H1 (cell line): ENCODE data around the gene NKAPD1. TPM values are rescaled to one million over a fixed set of nuclear protein-coding genes. Genes with fewer than 3 reads are reported as not detected.
"Not testable (repeated sequence)": the region's sequence is repeated elsewhere in the genome, so short reads cannot be mapped to it uniquely, and the experiment has no call there.

Experiments used
- CTCF ChIA-PET: fragments of 300-600 bp; sonication (Branson Sonifier 250); formaldehyde crosslinking; loops from one replicate; lab custom pipeline; 2021; ENCODE audit not compliant: partially characterized antibody; lab: Charles Lee
- POLR2A ChIA-PET: fragments of 300-600 bp; sonication (Branson Sonifier 250); formaldehyde crosslinking; loops from one replicate; lab custom pipeline; 2021; ENCODE audit warnings: inconsistent platforms; ENCODE audit not compliant: partially characterized antibody; lab: Charles Lee
- DNase-seq, 2 experiments: peaks; one replicate each; pipeline versions ENCODE4 v3.0.0 to v3.0.0-alpha.2; 2010 to 2022; ENCODE audit warnings: low spot score in 2 of 2, low read depth in 1 of 2, mixed read lengths in 1 of 2
- FAIRE-seq: peaks from 2 replicates; lab custom pipeline; 2011; peaks lifted over from hg19 to GRCh38; lab: Jason Lieb, UNC
- H2AFZ ChIP-seq: 2 replicates; pipeline ENCODE4 v1.8.1; 2012; ENCODE audit warnings: low read length, inconsistent platforms
- H2AK5ac ChIP-seq: 2 replicates; pipeline ENCODE4 v1.6.1; 2013; ENCODE audit warnings: low read depth, low read length
- H2BK120ac ChIP-seq: replicated peaks from 2 replicates; pipeline ENCODE3; 2013; ENCODE audit warnings: low read depth, low read length, inconsistent platforms
- H2BK12ac ChIP-seq: 2 replicates; pipeline ENCODE4 v1.6.1; 2013; ENCODE audit warnings: low read depth, low read length
- H2BK15ac ChIP-seq: 2 replicates; pipeline ENCODE4 v1.6.1; 2013; ENCODE audit warnings: low read length
- H2BK20ac ChIP-seq: 2 replicates; pipeline ENCODE4 v1.6.1; 2013; ENCODE audit warnings: low read length
- H2BK5ac ChIP-seq: 2 replicates; pipeline ENCODE4 v1.6.1; 2013; ENCODE audit warnings: low read depth, low read length
- H3K14ac ChIP-seq: 2 replicates; pipeline ENCODE4 v1.6.1; 2013; ENCODE audit warnings: inconsistent platforms; ENCODE audit not compliant: insufficient read length
- H3K18ac ChIP-seq: 2 replicates; pipeline ENCODE4 v1.6.1; 2013; ENCODE audit warnings: low read length; ENCODE audit errors: extremely low read depth
- H3K23ac ChIP-seq: 2 replicates; pipeline ENCODE4 v1.6.1; 2013; ENCODE audit warnings: inconsistent platforms; ENCODE audit not compliant: insufficient read length
- H3K23me2 ChIP-seq: 2 replicates; pipeline ENCODE4 v1.6.1; 2013; ENCODE audit warnings: low read depth, low read length
- H3K27ac ChIP-seq: 2 replicates; pipeline ENCODE4 v1.6.1; 2011; ENCODE audit warnings: low read depth, low read length, inconsistent platforms
- H3K27me3 ChIP-seq, 4 experiments: replicated peaks in 1 of 4; 1 replicate in 1 of 4; 2 replicates in 3 of 4; pipeline versions ENCODE4 v1.6.1 to v1.8.1; 2011 to 2013; ENCODE audit warnings: low read length in 3 of 4, mild to moderate bottlenecking in 3 of 4, inconsistent platforms in 2 of 4, mixed read lengths in 2 of 4, moderate library complexity in 1 of 4; ENCODE audit not compliant: control insufficient read depth in 3 of 4, insufficient read depth in 3 of 4; ENCODE audit errors: extremely low read depth in 1 of 4
- H3K36me3 ChIP-seq, 4 experiments: 2 replicates each; pipeline versions ENCODE4 v1.6.1 to v1.8.1; 2011 to 2013; ENCODE audit warnings: mild to moderate bottlenecking in 4 of 4, low read length in 3 of 4, moderate library complexity in 2 of 4, control low read depth in 1 of 4, inconsistent platforms in 1 of 4; ENCODE audit not compliant: insufficient read depth in 4 of 4, control insufficient read depth in 2 of 4
- H3K4ac ChIP-seq: replicated peaks from 2 replicates; pipeline ENCODE3; 2013; ENCODE audit warnings: low read length, low read depth, mixed read lengths, inconsistent platforms; ENCODE audit not compliant: insufficient read length
- H3K4me1 ChIP-seq, 4 experiments: replicated peaks in 1 of 4; 1 replicate in 1 of 4; 2 replicates in 3 of 4; pipeline versions ENCODE4 v1.6.1 to v1.8.1; 2011 to 2013; ENCODE audit warnings: low read length in 3 of 4, inconsistent platforms in 2 of 4, mixed read lengths in 1 of 4; ENCODE audit not compliant: insufficient read depth in 4 of 4, control insufficient read depth in 3 of 4
- H3K4me2 ChIP-seq, 2 experiments: 2 replicates each; pipeline versions ENCODE4 v1.6.1 to v1.8.1; 2011 to 2013; ENCODE audit warnings: low read depth in 2 of 2, low read length in 2 of 2, control low read depth in 1 of 2, inconsistent platforms in 1 of 2, mild to moderate bottlenecking in 1 of 2; ENCODE audit not compliant: insufficient read depth in 1 of 2
- H3K4me3 ChIP-seq, 4 experiments: fragments of 200-600, 300-600 bp in 1 of 4; sonication (generic), shearing (Covaris generic), sonication (Bioruptor Twin) in 1 of 4; 2 replicates each; pipeline versions ENCODE4 v1.5.1 to v1.8.1; 2011 to 2016; ENCODE audit warnings: low read length in 4 of 4, low read depth in 3 of 4, control low read depth in 2 of 4, inconsistent platforms in 2 of 4, mild to moderate bottlenecking in 2 of 4, mixed read lengths in 1 of 4, moderate library complexity in 1 of 4; ENCODE audit not compliant: insufficient read depth in 2 of 4; ENCODE audit errors: extremely low read depth in 1 of 4
- H3K56ac ChIP-seq: replicated peaks from 2 replicates; pipeline ENCODE3; 2013; ENCODE audit warnings: low read depth, mild to moderate bottlenecking, mixed read lengths, low read length, inconsistent platforms; ENCODE audit not compliant: insufficient read length
- H3K79me1 ChIP-seq: 2 replicates; pipeline ENCODE4 v1.6.1; 2013; ENCODE audit warnings: low read depth, low read length, control low read depth
- H3K79me2 ChIP-seq, 2 experiments: 2 replicates each; pipeline versions ENCODE4 v1.6.1 to v1.8.1; 2012 to 2013; ENCODE audit warnings: low read length in 2 of 2, mild to moderate bottlenecking in 2 of 2, inconsistent platforms in 1 of 2; ENCODE audit not compliant: insufficient read depth in 2 of 2, control insufficient read depth in 1 of 2
- H3K9ac ChIP-seq, 4 experiments: replicated peaks in 1 of 4; 1 replicate in 1 of 4; 2 replicates in 3 of 4; pipeline versions ENCODE4 v1.6.1 to v1.8.1; 2011 to 2013; ENCODE audit warnings: low read depth in 3 of 4, low read length in 3 of 4, control low read depth in 2 of 4, mild to moderate bottlenecking in 2 of 4, moderate library complexity in 2 of 4, inconsistent platforms in 1 of 4; ENCODE audit errors: extremely low read depth in 1 of 4
- H3K9me3 ChIP-seq, 2 experiments: 2 replicates each; pipeline versions ENCODE4 v1.6.1 to v1.8.1; 2012 to 2013; ENCODE audit warnings: mild to moderate bottlenecking in 2 of 2, moderate library complexity in 2 of 2, control low read depth in 1 of 2, inconsistent platforms in 1 of 2, low read depth in 1 of 2, low read length in 1 of 2, mixed read lengths in 1 of 2; ENCODE audit not compliant: insufficient read depth in 2 of 2
- H4K20me1 ChIP-seq, 2 experiments: replicated peaks in 1 of 2; 2 replicates each; pipeline versions ENCODE3 to v1.8.1; 2011 to 2013; ENCODE audit warnings: inconsistent platforms in 2 of 2, low read length in 2 of 2, mild to moderate bottlenecking in 1 of 2; ENCODE audit not compliant: insufficient read depth in 2 of 2, control insufficient read depth in 1 of 2
- H4K5ac ChIP-seq: 2 replicates; pipeline ENCODE4 v1.6.1; 2013; ENCODE audit warnings: low read length, low read depth, mixed read lengths, inconsistent platforms; ENCODE audit not compliant: insufficient read length
- H4K8ac ChIP-seq: 2 replicates; pipeline ENCODE4 v1.8.0; 2013; ENCODE audit warnings: mild to moderate bottlenecking, moderate library complexity, low read length, inconsistent platforms; ENCODE audit not compliant: insufficient read depth; ENCODE audit errors: extremely low read depth
- H4K91ac ChIP-seq: replicated peaks from 2 replicates; pipeline ENCODE3; 2013; ENCODE audit warnings: low read length, mixed read lengths, inconsistent platforms; ENCODE audit not compliant: insufficient read length
- WGBS, 2 experiments: shearing (Covaris generic) in 1 of 2; methylation state at CpG; one replicate each; pipeline versions ENCODE4 v1.1.6 to v1.1.7; 2013 to 2015; ENCODE audit warnings: low lambda C conversion rate in 2 of 2, mixed read lengths in 2 of 2, inconsistent platforms in 1 of 2, low coverage in 1 of 2, missing lambda C conversion rate in 1 of 2; ENCODE audit not compliant: insufficient replicate concordance in 2 of 2, insufficient coverage in 1 of 2, insufficient read length in 1 of 2; ENCODE audit errors: extremely low coverage in 1 of 2, missing lambda C conversion rate in 1 of 2; 5-methylcytosine and 5-hydroxymethylcytosine counted together
- polyA plus RNA-seq, 7 experiments: library from polyadenylated mRNA; depleted of rRNA in 3 of 7; stranded (reverse) in 5 of 7; unstranded in 2 of 7; fragments of >200 nt in 5 of 7; fragments of 200-250 nt in 2 of 7; gene quantifications; 1 replicate in 5 of 7; 2 replicates in 1 of 7; 4 replicates in 1 of 7; pipeline versions ENCODE4 v1.2.1 to v1.2.3, GENCODE V29; 2011 to 2013; ENCODE audit warnings: missing spikeins in 2 of 7, mixed read lengths in 2 of 7
- total RNA-seq: library from RNA; stranded (reverse); fragmentation: NEBNext Ultra II Directional; extraction: Animal tissue kit (Norgen Biotek cat#: 25700); gene quantifications from 2 replicates; pipeline ENCODE4 v1.2.1, GENCODE V29; 2021

Gene NKAPD1
- total and polyA plus RNA-seq, 2 of the 8 experiments (the other 6 are each of a cell fraction or from before 2014, with no cell fraction given), result 6.7 to 16.7 TPM

GRCh38 chr11:112048256-112048655, 25.8 kb upstream of the NKAPD1 start:
- H3K56ac ChIP-seq, H3K9me3 ChIP-seq, H2BK20ac ChIP-seq, H4K20me1 ChIP-seq, H2AK5ac ChIP-seq, H3K27me3 ChIP-seq, H3K4ac ChIP-seq, FAIRE-seq, CTCF ChIA-PET, H2BK12ac ChIP-seq, H4K5ac ChIP-seq, H3K9ac ChIP-seq, H4K8ac ChIP-seq, DNase-seq, H3K14ac ChIP-seq, H3K18ac ChIP-seq, H3K23me2 ChIP-seq, H3K23ac ChIP-seq, H2BK5ac ChIP-seq, POLR2A ChIA-PET, H2AFZ ChIP-seq, H4K91ac ChIP-seq, H3K79me2 ChIP-seq, H2BK15ac ChIP-seq, H3K79me1 ChIP-seq, H3K27ac ChIP-seq, H3K4me1 ChIP-seq, H3K4me3 ChIP-seq, H2BK120ac ChIP-seq, H3K4me2 ChIP-seq: not testable (repeated sequence)
- H3K36me3 ChIP-seq, result peaks cover 3 to 59% (median 29%) of the 10 kb centered on the region in 4 experiments; a peak in 6 of 8 replicates
- 84% methylated on average over 3 of the region's 3 CpGs; no CpG with 5 or more reads in 1 of the 2 experiments for WGBS, 2 experiments
